Muscle of leg (tissue), 16 donors: ENCODE results near the gene ARL9. TPM values are rescaled to one million over a fixed set of nuclear protein-coding genes. Genes with fewer than 3 reads are reported as not detected.
"Not testable (repeated sequence)": the region's sequence is repeated elsewhere in the genome, so short reads cannot be mapped to it uniquely, and the experiment has no call there.

Source experiments
- DNase-seq: peaks from one replicate; pipeline ENCODE4 v3.0.0; 2013
- H3K27ac ChIP-seq: one replicate; pipeline ENCODE4 v1.5.1; 2013; ENCODE audit warnings: mild to moderate bottlenecking, low read length, control low read depth
- H3K27me3 ChIP-seq: one replicate; pipeline ENCODE4 v1.6.1; 2013; ENCODE audit warnings: low read length; ENCODE audit not compliant: control insufficient read depth, insufficient read depth
- H3K36me3 ChIP-seq: one replicate; pipeline ENCODE4 v1.6.1; 2013; ENCODE audit warnings: low read length; ENCODE audit not compliant: control insufficient read depth, insufficient read depth
- H3K4me1 ChIP-seq: one replicate; pipeline ENCODE4 v1.6.1; 2013; ENCODE audit warnings: low read length; ENCODE audit not compliant: control insufficient read depth, insufficient read depth
- H3K4me3 ChIP-seq: one replicate; pipeline ENCODE4 v1.5.1; 2013; ENCODE audit warnings: low read length, control low read depth
- H3K9me3 ChIP-seq: replicated peaks from 2 replicates; pipeline ENCODE4 v1.6.1; 2013; ENCODE audit warnings: low read depth, low read length; ENCODE audit not compliant: control insufficient read depth
- WGBS: methylation state at CpG from one replicate; pipeline ENCODE4 v1.1.5; 2013; ENCODE audit warnings: missing lambda C conversion rate; ENCODE audit not compliant: insufficient coverage; 5-methylcytosine and 5-hydroxymethylcytosine counted together
- long read RNA-seq, 11 donors: transcript quantifications; one replicate each; lab custom pipeline, GENCODE V29; 2026
- polyA plus RNA-seq, 8 donors: library from polyadenylated mRNA; unstranded; fragments of 120-200 nt; gene quantifications; one replicate each; pipeline versions ENCODE4 v1.2.1 to v1.2.3, GENCODE V29; 2013; ENCODE audit warnings: inconsistent platforms in 1 of 8, low replicate concordance in 1 of 8; ENCODE audit not compliant: insufficient read length in 8 of 8, insufficient read depth in 1 of 8
- total RNA-seq: library from RNA; stranded (reverse); fragments of 120-200 nt; gene quantifications from one replicate; pipeline ENCODE4 v1.2.4, GENCODE V29; 2013

The ARL9 gene, protein sequence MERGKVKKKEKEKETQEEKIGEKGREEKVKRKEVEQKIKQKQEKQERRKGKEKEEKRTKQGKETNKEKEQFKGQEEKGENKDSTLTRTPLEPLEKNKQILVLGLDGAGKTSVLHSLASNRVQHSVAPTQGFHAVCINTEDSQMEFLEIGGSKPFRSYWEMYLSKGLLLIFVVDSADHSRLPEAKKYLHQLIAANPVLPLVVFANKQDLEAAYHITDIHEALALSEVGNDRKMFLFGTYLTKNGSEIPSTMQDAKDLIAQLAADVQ
- total RNA-seq (0.35 TPM), polyA plus RNA-seq (under 1 TPM; 0.13 to 0.53 (median 0.23) TPM)
- long read RNA-seq, donor 1, partial matches to known transcripts: 0 of 1 reads
- long read RNA-seq, donor 1, other reads (novel, unspliced or antisense): 0 of 1 reads
- long read RNA-seq, donor 2: 0 reads
- long read RNA-seq, donor 3: 0 reads
- long read RNA-seq, donor 4: 0 reads
- long read RNA-seq, donor 5: 0 reads
- long read RNA-seq, donor 6: 0 reads
- long read RNA-seq, donor 7: 0 reads
- long read RNA-seq, donor 8: 0 reads
- long read RNA-seq, donor 9: 0 reads
- long read RNA-seq, donor 10: 0 reads
- long read RNA-seq, donor 11: 0 reads

DNA sequence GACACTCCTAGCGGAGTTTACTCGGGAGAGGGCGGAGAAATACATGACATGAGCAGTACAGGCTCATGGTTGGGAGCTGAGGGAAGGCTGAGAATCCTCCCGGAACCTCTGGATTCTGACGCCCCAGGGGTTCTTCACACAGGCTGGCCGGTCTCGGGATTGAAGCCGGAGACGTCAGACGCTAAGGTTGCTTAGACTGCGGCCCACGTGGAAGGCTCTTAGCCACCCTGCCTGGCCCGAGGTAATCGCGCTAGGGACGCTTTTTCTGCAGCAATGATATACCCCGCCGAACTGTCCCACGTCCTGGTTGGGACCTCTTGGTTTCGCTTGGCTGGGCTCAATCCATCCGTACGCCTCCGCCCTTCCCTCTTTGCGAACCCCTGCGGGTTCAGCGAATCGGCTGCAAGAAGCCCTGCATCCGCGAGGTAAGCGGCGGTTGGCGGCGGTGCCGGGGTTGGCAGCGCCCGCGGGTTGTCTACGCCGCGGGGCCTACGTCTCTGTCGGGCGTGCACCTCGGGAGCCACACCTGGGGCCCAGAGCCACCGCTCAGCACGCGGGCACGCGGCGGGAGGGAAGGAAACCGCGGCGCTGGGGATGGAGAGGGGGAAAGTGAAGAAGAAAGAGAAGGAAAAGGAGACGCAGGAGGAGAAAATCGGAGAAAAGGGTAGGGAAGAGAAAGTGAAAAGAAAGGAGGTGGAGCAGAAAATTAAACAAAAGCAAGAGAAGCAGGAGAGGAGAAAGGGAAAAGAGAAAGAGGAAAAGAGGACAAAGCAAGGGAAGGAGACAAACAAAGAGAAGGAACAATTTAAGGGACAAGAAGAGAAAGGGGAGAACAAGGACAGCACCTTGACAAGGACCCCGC is at the start of gene ARL9:
TSS of gene ARL9 (plus strand) at position 523 of the 862 bp plus-strand sequence. CDS start at position 595, 72 bp downstream.
- peak; percentile 71 for DNase-seq
- Histone ChIP-seq H3K4me1 (peaks cover 7% of the 10 kb centered on the region), H3K36me3 (peaks cover 6% of the 10 kb centered on the region), H3K4me3 (peak within 1 kb of the TSS; percentile 60), H3K9me3 (no peaks in the 10 kb centered on the region), H3K27me3 (peaks cover 10% of the 10 kb centered on the region), H3K27ac (peak within 1 kb of the TSS; percentile 52)
- WGBS: 1% methylated on average over 53 of the region's 56 CpGs

DNA sequence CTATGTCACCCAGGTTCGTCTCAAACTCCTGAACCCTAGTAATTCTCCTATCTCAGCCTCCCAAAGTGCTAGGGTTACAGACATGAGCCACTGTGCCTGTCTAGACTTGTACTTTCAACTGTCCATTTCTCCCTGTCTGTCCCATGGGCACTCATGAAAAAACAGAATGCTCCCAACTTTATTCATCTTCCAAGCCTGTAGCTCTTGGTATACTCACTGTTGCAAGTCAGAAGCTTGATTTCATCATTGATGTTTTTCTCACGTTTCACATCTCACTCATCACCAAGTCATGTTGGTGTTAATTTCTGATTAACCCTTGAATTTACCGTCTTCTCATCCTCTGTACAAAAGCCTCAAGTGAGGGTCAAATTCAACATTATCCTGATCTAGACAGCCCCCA is 45.5 kb upstream of the ARL9 start:
- no peaks in the 10 kb centered on the region for H3K4me1 ChIP-seq
- H3K36me3 ChIP-seq: peaks cover 29% of the 10 kb centered on the region
- no peak overlapping the region for H3K4me3 ChIP-seq
- DNase-seq: no peak
- no peaks in the 10 kb centered on the region for H3K27me3 ChIP-seq
- H3K9me3 ChIP-seq: no peaks in the 10 kb centered on the region
- no peak overlapping the region for H3K27ac ChIP-seq
- 83% methylated on average over 3 of the region's 3 CpGs for WGBS

DNA sequence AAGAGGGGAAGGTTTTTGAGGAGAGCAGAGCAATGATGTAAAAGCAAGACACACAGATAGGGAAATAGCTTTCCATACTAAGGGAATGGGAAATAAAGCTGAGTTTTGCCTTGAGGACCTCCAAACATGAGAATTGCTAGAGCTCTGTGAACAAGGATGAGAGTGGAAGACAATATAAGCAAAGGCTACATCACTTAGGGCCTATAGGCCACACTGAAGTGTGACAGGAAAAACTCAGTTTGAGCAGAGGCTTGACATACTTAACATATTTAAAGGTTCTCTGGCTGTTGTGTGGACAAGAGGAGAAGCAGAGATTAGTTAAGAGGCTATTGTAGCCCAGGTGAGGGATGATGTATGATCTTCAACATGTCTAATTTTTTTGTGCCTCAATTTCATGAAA is 43.4 kb upstream of the ARL9 start:
- peaks cover 11% of the 10 kb centered on the region for H3K4me1 ChIP-seq
- no peak overlapping the region for H3K27ac ChIP-seq
- H3K27me3 ChIP-seq: no peaks in the 10 kb centered on the region
- H3K36me3 ChIP-seq: peaks cover 21% of the 10 kb centered on the region
- no peaks in the 10 kb centered on the region for H3K9me3 ChIP-seq
- DNase-seq: no peak
- no peak overlapping the region for H3K4me3 ChIP-seq

DNA sequence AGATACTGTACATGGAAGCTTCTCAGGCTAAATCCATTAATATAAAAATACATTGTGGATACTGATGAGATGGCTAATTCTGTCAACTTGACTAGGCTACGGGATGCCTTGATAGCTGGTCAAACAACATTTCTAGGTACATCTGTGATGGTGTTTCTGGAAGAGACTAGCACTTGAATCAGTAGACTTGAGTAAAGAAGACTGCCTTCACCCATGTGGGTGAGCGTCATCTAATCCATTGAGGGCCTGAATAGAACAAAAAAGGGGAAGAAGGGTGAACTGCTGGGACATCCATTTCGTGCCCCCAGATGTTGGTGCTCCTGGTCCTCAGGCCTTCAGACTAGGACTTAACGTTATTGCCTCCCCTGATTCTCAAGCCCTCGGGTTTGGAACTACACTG is 41.9 kb upstream of the ARL9 start:
- H3K9me3 ChIP-seq: no peaks in the 10 kb centered on the region
- H3K27me3 ChIP-seq: no peaks in the 10 kb centered on the region
- H3K4me3 ChIP-seq: no peak overlapping the region
- H3K36me3 ChIP-seq: peaks cover 16% of the 10 kb centered on the region
- DNase-seq: no peak
- 92% methylated on average over 4 of the region's 5 CpGs for WGBS
- H3K4me1 ChIP-seq: peaks cover 11% of the 10 kb centered on the region
- H3K27ac ChIP-seq: no peak overlapping the region

DNA sequence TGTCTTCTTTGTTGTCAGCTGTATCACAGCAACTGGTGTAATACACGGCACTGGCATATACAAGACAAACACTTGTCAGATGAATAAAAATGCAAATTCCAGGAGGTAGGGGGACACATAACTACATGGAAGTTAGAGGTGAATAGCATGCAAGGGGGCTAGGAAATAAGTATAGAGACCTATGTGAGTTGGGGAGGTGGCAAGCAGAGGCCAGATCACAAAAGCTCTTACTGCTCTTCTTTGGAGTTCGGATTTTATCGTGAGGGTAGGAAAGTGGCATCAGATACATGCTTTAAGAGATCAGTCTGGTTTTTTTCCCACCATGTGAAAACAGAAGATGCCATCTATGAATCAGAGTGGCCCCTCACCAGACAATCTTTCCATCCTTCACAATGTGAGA is 41.0 kb upstream of the ARL9 start:
- no peak overlapping the region for H3K27ac ChIP-seq
- no CpG with 5 or more reads among the region's 3 CpGs for WGBS
- peaks cover 16% of the 10 kb centered on the region for H3K36me3 ChIP-seq
- no peaks in the 10 kb centered on the region for H3K27me3 ChIP-seq
- H3K9me3 ChIP-seq: no peaks in the 10 kb centered on the region
- H3K4me3 ChIP-seq: no peak overlapping the region
- DNase-seq: no peak
- peaks cover 11% of the 10 kb centered on the region for H3K4me1 ChIP-seq

DNA sequence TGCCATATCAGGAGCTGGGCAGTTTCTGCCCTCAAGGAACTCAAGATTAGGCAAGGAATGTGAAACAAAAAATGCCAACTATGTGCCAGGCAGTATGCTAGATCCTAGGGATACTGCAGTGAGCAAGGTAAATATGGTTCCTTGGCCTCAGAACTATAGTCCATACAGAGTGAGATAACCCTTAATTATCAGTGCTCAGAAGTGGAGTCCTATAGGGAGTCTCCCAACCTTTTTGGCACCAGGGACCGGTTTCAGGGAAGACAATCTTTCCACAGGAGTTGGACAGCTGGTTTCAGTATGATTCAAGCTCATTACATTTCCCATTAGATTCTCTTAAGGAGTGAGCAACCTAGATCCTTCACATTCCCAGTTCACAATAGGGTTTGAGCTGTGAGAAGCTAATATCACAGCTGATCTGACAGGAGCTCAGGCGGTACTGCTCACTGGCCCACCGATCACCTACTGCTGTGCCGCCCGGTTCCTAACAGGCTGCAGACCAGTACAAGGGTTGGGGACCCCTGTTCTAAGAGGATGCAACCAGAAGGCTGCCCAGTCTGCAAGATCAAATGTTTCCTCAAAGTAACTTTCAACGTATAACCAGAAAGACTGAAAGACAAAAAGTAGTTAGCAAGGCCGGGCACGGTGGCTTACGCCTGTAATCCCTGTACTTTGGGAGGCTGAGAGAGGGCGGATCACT is 39.8 kb upstream of the ARL9 start:
- Histone ChIP-seq H3K9me3 (no peaks in the 10 kb centered on the region), H3K4me1 (peaks cover 11% of the 10 kb centered on the region), H3K4me3 (no peak overlapping the region), H3K36me3 (peaks cover 8% of the 10 kb centered on the region), H3K27ac (no peak overlapping the region), H3K27me3 (no peaks in the 10 kb centered on the region)
- DNase-seq: no peak
- WGBS: 56% methylated on average over 5 of the region's 10 CpGs

DNA sequence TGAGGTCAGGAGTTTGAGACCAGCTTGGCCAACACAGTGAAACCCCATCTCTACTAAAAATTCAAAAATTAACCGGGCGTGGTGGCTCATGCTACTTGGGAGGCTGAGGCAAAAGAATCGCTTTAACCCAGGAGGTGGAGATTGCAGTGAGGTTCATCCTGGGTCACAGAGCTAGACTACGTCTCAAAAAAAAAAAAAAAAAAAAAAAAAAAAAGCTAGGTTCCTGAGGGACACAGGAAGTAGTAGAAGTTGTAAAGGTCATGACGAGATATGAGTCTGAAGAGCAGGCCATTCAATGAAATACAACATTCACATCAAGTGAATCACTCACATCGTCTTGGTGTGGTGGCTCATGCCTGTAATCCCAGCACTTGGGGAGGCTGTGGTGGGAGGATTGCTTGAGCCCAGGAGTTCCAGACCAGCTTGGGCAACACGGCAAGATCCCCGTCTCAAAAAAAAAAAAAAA is 39.3 kb upstream of the ARL9 start:
- not testable (repeated sequence) for H3K36me3 ChIP-seq, H3K27me3 ChIP-seq, H3K27ac ChIP-seq, H3K9me3 ChIP-seq
- peak overlapping the region; percentile 87 for H3K4me3 ChIP-seq
- WGBS: no CpG with 5 or more reads among the region's 8 CpGs
- H3K4me1 ChIP-seq: peaks cover 11% of the 10 kb centered on the region
- peak; percentile 20 for DNase-seq

DNA sequence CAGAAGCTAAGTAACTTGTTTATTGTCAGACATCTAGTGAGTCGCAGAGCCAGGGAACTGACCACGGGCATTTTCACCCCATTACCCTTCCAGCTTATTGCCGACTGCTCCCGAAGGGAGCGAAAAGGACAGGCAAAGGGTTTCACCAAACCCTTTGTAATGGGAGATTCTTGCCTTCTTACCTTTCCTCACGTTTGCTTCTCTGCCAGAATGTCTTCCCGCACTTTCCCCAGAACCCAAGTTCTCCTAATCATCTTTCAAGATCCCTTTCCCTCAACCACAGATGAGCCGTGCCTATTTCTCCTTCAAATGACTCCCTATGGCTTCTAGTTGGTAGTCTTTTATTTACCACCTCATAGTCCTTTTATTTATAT is 38.7 kb upstream of the ARL9 start:
- WGBS: 0% methylated on average over 3 of the region's 8 CpGs
- Histone ChIP-seq H3K27me3 (no peaks in the 10 kb centered on the region), H3K4me1 (peaks cover 11% of the 10 kb centered on the region), H3K9me3 (no peaks in the 10 kb centered on the region), H3K4me3 (peak overlapping the region; percentile 87), H3K27ac (peak overlapping the region; percentile 94), H3K36me3 (peaks cover 11% of the 10 kb centered on the region)
- peak; percentile 28 for DNase-seq

DNA sequence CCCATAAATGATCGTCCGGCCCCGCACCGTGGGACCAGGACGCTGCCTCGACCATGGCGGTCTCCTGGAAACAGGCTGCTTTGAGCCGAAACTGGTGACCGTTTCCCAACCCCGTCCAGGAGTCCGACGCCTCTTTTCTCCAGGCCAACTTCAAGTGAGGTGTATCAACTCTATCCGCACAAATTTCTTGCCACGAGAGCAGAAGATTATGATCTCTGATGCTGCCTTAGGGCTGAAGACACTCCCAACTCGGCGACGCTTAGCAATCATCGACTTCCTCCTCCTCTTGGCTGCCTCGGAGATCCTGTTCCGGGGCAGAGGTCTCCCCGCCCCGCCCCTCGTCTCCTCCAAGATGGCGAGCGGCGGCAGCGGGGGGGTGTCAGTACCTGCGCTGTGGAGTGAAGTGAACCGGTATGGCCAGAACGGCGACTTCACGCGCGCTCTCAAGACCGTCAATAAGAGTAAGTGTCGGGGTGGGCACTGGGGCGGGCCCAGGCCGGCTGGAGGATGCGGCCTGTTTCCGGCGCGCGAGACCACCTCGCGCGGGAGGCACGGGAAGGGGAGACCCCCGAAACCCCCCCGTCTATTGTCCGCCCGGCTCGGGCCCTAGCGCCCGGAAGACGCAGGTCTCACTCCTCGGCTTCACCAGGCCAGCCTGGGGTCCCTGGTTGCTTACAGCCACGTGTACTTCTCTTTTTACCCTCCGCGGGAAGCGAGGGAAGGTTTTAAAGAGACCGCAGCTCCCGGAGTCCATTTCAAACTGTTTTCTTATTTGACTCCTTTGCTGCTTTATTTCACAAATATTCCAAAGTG is 38.1 kb upstream of the ARL9 start, which contains the start of gene SRP72:
TSS of gene SRP72 (plus strand) at position 334 of the 813 bp plus-strand sequence. CDS start at position 353, 19 bp downstream.
- peak; percentile 98 for DNase-seq
- Histone ChIP-seq H3K27ac (peak within 1 kb of the TSS; percentile 94), H3K4me3 (peak within 1 kb of the TSS; percentile 87), H3K27me3 (no peaks in the 10 kb centered on the region), H3K9me3 (no peaks in the 10 kb centered on the region), H3K36me3 (peaks cover 9% of the 10 kb centered on the region), H3K4me1 (peaks cover 11% of the 10 kb centered on the region)
- 0% methylated on average over 47 of the region's 62 CpGs for whole genome bisulfite sequencing
